GM19023 (cell line): Measurements from ENCODE around the gene DLGAP1.

Source experiments
- ATAC-seq: cut with Tn5 transposase; IDR thresholded peaks from one replicate; pipeline ENCODE4 v1.9.1; 2021; ENCODE audit warnings: mild to moderate bottlenecking, moderate library complexity; ENCODE audit not compliant: unreplicated experiment

DLGAP1 gene

DNA sequence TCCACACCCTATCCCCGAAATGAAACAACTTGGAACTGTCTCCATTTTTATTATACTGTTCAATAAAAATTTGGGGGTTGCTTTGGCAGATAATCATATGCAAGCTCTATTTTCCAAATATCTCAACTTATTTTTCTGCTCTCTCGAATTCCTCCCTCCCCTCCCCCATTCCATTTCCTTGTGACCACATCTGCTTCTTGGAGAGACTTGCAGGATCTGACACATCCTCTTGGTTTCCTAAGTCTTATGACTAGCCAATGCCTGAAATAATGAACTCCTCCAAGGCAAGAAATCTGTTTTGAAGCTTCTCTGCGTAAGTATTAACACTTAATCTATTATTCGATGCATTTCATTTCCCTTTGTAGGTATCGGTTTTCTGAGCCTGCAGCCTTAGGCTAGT, 989.1 kb downstream of the DLGAP1 start:
- no peak for ATAC-seq

- ATAC-seq: no peak
These were observed 992.1 kb downstream of the DLGAP1 start for GRCh38 chr18:3463051-3463450.

GRCh38 chr18:3461704-3462103, 993.4 kb downstream of the DLGAP1 start:
- no peak for ATAC-seq

- ATAC-seq: no peak
These were observed 994.2 kb downstream of the DLGAP1 start for GRCh38 chr18:3460823-3461398.

GRCh38 chr18:3458952-3459853, 995.9 kb downstream of the DLGAP1 start:
- peak; percentile 52 for ATAC-seq

GRCh38 chr18:3458378-3458777, 996.7 kb downstream of the DLGAP1 start:
- ATAC-seq: no peak

- ATAC-seq: no peak
These were observed 997.8 kb downstream of the DLGAP1 start for GRCh38 chr18:3457261-3457724.

DNA sequence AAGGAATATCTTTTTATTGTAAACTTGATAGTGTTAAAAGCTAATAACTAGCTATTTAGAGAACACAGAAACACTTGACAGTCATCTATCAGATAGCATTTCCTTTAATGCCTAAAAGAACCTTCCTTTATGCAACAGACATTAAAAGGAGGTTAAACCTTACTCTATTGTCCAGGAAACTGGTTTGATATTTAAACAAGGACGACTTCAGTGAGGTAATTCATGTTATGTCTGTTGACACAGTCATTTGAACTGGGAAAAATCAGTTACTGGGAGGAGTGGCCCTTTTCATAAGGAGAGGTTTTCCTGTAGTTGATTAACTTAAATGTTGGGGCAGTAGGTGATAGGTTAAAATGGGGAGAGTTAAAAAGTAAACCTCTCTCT, 998.4 kb downstream of the DLGAP1 start:
- no peak for ATAC-seq

DNA sequence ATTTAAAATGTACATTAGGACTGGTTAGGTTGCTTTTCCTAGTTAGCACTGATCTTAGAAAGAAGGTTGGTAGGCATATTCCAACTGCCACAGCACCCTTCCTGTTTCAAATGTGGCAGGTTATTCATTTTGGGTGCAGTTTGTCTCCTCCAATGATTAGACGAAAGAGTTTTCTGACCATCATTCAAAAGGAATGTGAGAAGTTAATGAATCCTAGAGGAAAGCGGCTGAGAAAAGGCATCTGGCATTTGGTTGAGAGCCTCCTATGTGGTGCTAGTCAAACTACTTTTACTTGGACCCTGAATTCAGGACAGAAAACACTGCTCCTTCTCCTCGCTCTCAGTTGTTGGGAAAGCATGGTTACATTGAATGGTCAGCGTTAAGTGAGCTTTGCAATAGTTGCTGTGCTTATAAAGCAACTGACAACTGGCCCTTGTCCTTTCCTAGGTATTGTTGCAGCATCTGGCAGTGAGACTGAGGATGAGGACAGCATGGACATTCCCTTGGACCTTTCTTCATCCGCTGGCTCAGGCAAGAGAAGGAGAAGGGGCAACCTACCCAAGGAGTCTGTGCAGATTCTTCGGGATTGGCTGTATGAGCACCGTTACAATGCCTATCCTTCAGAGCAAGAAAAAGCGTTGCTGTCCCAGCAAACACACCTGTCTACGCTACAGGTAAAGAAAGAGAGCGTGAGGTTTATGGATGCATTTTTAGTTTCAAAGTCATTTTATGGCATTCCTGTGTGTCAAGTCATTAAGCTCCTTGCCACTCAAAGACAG, 999.0 kb downstream of the DLGAP1 start:
- no peak for ATAC-seq

DNA sequence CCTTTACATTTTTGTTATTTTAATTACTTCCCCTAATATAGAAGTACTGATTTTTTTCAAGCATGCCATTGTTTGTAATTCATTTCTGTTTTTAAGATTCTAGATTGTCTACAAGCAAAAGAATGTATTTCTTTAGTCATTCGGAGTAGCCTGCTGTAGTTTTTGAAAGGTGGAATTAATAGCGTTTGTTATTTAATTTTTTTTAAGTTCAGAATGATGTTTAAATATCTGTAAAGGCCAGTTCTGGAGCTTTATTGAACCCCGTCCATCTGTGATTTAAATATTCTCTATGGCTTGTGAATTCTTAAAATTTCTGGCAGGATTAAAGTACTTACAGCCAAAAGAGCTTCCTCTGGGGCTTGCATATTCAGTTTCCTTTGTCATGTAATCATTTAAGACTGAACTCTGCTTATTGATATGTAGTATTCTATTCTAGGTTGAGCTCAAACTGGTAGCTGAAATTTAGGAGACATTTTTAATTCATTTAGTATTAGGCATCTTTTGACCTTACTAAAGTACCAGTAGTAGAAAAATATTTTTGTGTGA, 999.9 kb downstream of the DLGAP1 start:
- no peak for ATAC-seq

GRCh38 chr18:3454365-3455089, 1000.6 kb downstream of the DLGAP1 start:
- no peak for ATAC-seq

DNA sequence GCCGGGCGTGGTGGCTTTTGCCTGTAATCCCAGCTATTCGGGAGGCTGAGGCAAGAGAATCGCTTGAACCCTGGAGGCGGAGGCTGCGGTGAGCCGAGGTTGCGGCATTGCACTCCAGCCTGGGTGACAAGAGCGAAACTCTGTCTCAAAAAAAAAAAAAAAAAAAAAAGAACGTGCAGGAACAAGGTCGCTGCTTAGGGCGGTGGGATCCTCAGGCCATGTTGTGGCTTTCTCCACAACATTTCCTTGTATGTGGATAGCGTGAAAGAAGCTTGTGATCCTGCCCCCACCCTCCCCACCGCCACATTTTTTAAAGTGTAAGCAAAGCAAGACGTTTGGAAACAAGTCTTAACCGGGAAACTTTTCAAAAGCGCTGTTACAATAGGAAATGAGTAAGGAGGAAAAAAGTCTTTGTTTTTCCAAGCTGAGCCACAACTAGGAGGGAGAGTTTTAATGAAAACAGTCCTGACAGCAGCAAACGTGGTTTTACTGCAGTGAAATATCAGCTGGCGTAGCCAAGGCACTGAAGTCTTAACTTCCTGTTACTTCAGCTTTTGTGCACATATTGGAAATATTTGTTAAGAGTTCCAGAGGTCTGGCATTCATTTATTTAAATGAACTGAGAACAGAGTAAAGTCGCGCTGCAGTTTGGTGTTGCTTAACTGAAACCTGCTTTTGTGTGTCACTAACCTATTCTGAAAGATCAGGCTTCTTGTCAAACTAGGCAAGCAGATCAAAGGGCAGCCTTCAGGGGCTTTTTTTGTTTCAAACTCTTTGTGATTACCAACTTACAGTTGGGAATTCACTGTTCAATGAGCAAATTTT, 1001.4 kb downstream of the DLGAP1 start:
- no peak for ATAC-seq

DNA sequence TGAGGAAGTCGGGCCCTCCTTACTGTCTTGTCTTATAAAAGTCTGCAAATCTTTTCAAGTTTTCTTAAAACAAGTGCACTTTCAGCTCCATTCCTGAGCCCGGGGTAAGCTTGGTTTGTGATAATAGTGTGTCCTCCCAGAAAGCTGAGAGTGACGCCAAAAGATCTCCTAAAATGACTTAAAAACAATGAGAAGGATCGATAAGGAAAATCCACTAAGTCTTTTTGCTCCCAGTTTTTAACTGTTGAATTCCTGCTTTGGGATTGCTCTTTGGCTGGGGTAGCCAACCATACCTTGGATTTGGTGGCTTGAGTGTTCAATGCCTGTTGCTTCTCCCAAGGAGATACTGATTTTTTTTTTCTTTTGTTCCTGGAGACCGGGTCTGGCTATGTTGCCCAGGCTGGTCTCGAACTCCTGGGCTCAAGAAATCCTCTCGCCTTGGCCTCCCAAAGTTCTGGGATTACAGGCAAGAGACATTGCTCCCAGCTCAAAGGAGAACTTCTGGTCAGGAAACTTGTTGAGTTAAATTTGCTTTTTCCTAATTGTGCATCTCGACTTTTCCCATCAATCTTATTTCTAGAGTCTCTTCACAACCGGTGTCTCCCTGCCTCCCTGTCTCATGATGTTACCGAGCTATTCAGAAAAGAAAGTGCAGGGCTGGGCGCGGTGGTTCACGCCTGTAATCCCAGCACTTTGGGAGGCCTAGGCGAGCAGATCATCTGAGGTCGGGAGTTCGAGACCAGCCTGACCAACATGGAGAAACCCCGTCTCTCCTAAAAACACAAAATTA, 1002.2 kb downstream of the DLGAP1 start:
- ATAC-seq: no peak

DNA sequence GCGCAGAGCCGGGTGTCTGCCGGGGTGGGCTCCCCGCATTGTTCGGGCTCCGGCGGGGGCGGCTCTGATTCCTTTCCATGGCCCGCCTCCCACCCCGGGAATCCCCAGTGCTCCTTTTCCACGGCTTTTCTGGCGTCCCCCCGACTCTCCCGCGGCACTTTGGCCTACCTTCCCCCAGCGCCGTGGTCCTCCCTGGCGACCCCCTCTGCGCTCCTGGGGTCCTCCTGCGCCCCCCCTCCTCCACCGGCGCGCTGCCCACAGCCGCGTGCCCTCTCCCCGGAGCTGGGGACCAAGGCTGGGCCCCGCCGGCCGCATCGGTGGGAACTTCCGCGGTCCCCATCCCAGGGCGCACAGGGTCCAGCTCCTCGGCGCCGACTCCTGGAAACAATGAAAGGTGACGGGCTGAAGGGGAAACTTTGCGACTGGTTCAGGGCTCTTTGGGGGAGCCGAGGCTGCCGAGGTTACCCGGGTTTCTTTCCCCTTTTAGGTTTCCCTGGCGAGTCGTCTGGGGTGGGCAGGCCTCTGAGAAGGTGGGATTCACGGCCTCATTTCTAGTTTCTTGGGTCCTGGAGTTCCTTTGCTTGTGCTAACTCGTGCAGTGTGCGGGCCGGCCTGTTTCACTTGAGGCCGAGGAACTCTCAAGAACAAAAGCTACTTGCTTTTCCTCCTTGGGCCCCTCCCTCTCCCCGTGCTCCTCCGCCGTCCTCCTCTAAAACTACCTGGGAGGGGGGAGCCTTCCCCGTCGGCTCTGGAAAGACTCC, 1002.9 kb downstream of the DLGAP1 start:
- ATAC-seq: no peak

DNA sequence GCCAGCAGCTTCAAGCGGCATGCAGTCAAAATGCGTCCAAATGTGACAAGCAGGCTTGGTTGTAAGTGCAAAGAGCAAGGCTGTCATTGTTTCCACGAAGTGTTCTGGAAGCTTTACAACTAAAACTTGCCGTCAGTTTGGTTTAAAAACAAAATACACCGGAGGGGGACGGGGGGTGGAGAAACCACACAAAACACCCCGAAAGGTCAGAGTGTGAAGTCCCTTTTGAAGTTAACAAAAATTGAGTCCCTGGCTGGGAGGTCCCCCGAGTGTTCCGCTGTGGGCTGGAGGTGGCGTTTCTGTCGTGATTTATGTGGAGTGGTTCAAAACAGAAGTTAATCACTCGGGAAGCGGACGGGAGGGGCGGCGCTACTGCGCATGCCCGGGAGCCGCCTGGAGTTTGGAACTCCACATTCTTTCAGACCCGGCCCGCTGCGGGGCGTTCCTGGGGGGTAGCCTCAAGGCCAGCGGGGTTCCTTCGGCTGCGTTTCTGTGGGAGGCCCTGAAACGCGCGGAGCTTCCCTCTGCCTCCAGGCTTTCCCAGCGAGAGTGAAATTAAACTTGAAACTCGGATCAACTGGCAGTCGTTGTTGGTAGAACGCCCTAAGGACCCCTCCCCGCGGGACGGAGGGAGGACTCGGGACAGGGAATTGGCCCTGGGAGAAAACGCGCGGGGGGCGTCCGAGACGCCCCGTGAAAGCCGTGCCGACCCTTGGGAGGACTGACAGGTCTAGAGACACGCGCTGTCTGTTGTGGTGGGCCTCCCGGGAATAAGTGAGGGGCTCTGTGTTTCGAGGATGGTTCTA, 1003.7 kb downstream of the DLGAP1 start:
- no peak for ATAC-seq

- ATAC-seq: no peak
These were observed 1004.3 kb downstream of the DLGAP1 start for GRCh38 chr18:3450799-3451182.

- no peak for ATAC-seq
These were observed 1004.9 kb downstream of the DLGAP1 start, which contains the start of gene TGIF1 for GRCh38 chr18:3450012-3450798. Gene TGIF1 (plus strand): TSS chr18:3450172. CDS start chr18:3450490, 318 bp downstream.
